ENCODE measurements around the gene PPIL1. TPM values are rescaled to one million over a fixed set of nuclear protein-coding genes. Genes with fewer than 3 reads are reported as not detected.

Gene PPIL1
- total RNA-seq, 1 experiment from 2014 or later: 72.0 TPM

GRCh38 chr6:36920049-36920448 lies 45.4 kb upstream of the PPIL1 start:
- BruUV-seq (replicated peaks): no TSS peak
- CTCF ChIA-PET: no interaction called here
- H3K9me3 ChIP-seq (ENCODE audit: low read depth, low read length, poor library complexity, severe bottlenecking): no peaks in the 10 kb centered on the region
- H3K4me3 ChIP-seq (ENCODE audit: low read depth, low read length, poor library complexity, severe bottlenecking): no peak overlapping the region
- H3K27me3 ChIP-seq (replicated peaks; ENCODE audit: insufficient read depth, low read depth, low read length, poor library complexity): no peaks in the 10 kb centered on the region
- intact Hi-C loops (cut with micrococcal nuclease; ENCODE audit: unreplicated experiment): no loop called here
- H3K27ac ChIP-seq (ENCODE audit: low read depth, low read length, poor library complexity, severe bottlenecking): no peak overlapping the region
- H3K36me3 ChIP-seq (ENCODE audit: insufficient read depth, low read length, poor library complexity, severe bottlenecking): peaks cover 6% of the 10 kb centered on the region
- POLR2A ChIA-PET (ENCODE audit: low non-redundant PET): no interaction called here
- TF ChIP-seq CTCF (conservative IDR thresholded peaks at IDR 0.05; ENCODE audit: low read depth, low read length): no peak
- TF ChIP-seq EZH2 (IDR thresholded peaks at IDR 0.05; ENCODE audit: borderline replicate concordance, low read depth, low read length, poor library complexity, severe bottlenecking): no peak
- DNase-seq (ENCODE audit: low spot score): no peak
- no peaks in the 10 kb centered on the region for H3K4me1 ChIP-seq (ENCODE audit: insufficient read depth, low read length, poor library complexity, severe bottlenecking)

- TF ChIP-seq CTCF (conservative IDR thresholded peaks at IDR 0.05; ENCODE audit: low read depth, low read length): no peak
- no peak for TF ChIP-seq EZH2 (IDR thresholded peaks at IDR 0.05; ENCODE audit: borderline replicate concordance, low read depth, low read length, poor library complexity, severe bottlenecking)
- no peak for DNase-seq (ENCODE audit: low spot score)
- H3K4me3 ChIP-seq (ENCODE audit: low read depth, low read length, poor library complexity, severe bottlenecking): no peak overlapping the region
- no TSS peak for BruUV-seq (replicated peaks)
- H3K4me1 ChIP-seq (ENCODE audit: insufficient read depth, low read length, poor library complexity, severe bottlenecking): no peaks in the 10 kb centered on the region
- peaks cover 13% of the 10 kb centered on the region for H3K36me3 ChIP-seq (ENCODE audit: insufficient read depth, low read length, poor library complexity, severe bottlenecking)
- intact Hi-C loops (cut with micrococcal nuclease; ENCODE audit: unreplicated experiment): no loop called here
- ChIA-PET CTCF (no interaction called here), POLR2A (ENCODE audit: low non-redundant PET) (no interaction called here)
- H3K9me3 ChIP-seq (ENCODE audit: low read depth, low read length, poor library complexity, severe bottlenecking): no peaks in the 10 kb centered on the region
- H3K27ac ChIP-seq (ENCODE audit: low read depth, low read length, poor library complexity, severe bottlenecking): no peak overlapping the region
- H3K27me3 ChIP-seq (replicated peaks; ENCODE audit: insufficient read depth, low read depth, low read length, poor library complexity): no peaks in the 10 kb centered on the region
Observed at GRCh38 chr6:36917541-36918193, 43.1 kb upstream of the PPIL1 start.

GRCh38 chr6:36916126-36916525 lies 41.5 kb upstream of the PPIL1 start:
- POLR2A ChIA-PET (ENCODE audit: low non-redundant PET): no interaction called here
- no peaks in the 10 kb centered on the region for H3K4me1 ChIP-seq (ENCODE audit: insufficient read depth, low read length, poor library complexity, severe bottlenecking)
- TF ChIP-seq EZH2 (IDR thresholded peaks at IDR 0.05; ENCODE audit: borderline replicate concordance, low read depth, low read length, poor library complexity, severe bottlenecking) (no peak), CTCF (conservative IDR thresholded peaks at IDR 0.05; ENCODE audit: low read depth, low read length) (no peak)
- no peaks in the 10 kb centered on the region for H3K27me3 ChIP-seq (replicated peaks; ENCODE audit: insufficient read depth, low read depth, low read length, poor library complexity)
- no TSS peak for BruUV-seq (replicated peaks)
- intact Hi-C loops (cut with micrococcal nuclease; ENCODE audit: unreplicated experiment): no loop called here
- no peak overlapping the region for H3K27ac ChIP-seq (ENCODE audit: low read depth, low read length, poor library complexity, severe bottlenecking)
- H3K9me3 ChIP-seq (ENCODE audit: low read depth, low read length, poor library complexity, severe bottlenecking): no peaks in the 10 kb centered on the region
- DNase-seq (ENCODE audit: low spot score): no peak
- peaks cover 13% of the 10 kb centered on the region for H3K36me3 ChIP-seq (ENCODE audit: insufficient read depth, low read length, poor library complexity, severe bottlenecking)
- no peak overlapping the region for H3K4me3 ChIP-seq (ENCODE audit: low read depth, low read length, poor library complexity, severe bottlenecking)
- CTCF ChIA-PET: no interaction called here
